Memory B cell (primary cell): Measurements from ENCODE around the gene RAPGEF5.

Experiments
- ATAC-seq: fragments of 150-1000 bp; cut with Tn5 transposase; 2 replicates; pipeline ENCODE4 v1.10.0; 2021; ENCODE audit warnings: low read depth, mild to moderate bottlenecking, moderate library complexity
- DNase-seq, 2 donors: peaks; one replicate each; pipeline ENCODE4 v3.0.0; 2022; ENCODE audit warnings: low spot score in 2 of 2
- H3K27ac Mint-ChIP-seq: one replicate; pipeline ENCODE4 v1.8.0; 2022; ENCODE audit warnings: mild to moderate bottlenecking, moderate library complexity, mixed read lengths
- H3K27me3 Mint-ChIP-seq: one replicate; pipeline ENCODE4 v1.8.0; 2022; ENCODE audit warnings: mixed read lengths
- H3K36me3 Mint-ChIP-seq: one replicate; pipeline ENCODE4 v1.8.0; 2022; ENCODE audit warnings: mild to moderate bottlenecking, mixed read lengths
- H3K4me1 Mint-ChIP-seq: one replicate; pipeline ENCODE4 v1.8.0; 2022; ENCODE audit warnings: mixed read lengths
- H3K4me3 Mint-ChIP-seq: one replicate; pipeline ENCODE4 v1.8.0; 2022; ENCODE audit warnings: mild to moderate bottlenecking, moderate library complexity, mixed read lengths
- H3K9me3 Mint-ChIP-seq: one replicate; pipeline ENCODE4 v1.8.0; 2022; ENCODE audit warnings: mixed read lengths

RAPGEF5 gene

GRCh38 chr7:22350466-22351328, 6.3 kb downstream of the RAPGEF5 start:
- H3K4me1 Mint-ChIP-seq: peaks cover 2% of the 10 kb centered on the region
- DNase-seq (no peak), ATAC-seq (no peak)
- H3K36me3 Mint-ChIP-seq: peaks cover 4% of the 10 kb centered on the region
- no peak overlapping the region for H3K4me3 Mint-ChIP-seq
- peaks cover 21% of the 10 kb centered on the region for H3K27me3 Mint-ChIP-seq
- H3K27ac Mint-ChIP-seq: no peak overlapping the region
- peaks cover 6% of the 10 kb centered on the region for H3K9me3 Mint-ChIP-seq

GRCh38 chr7:22348379-22348778, 8.6 kb downstream of the RAPGEF5 start:
- DNase-seq (no peak), ATAC-seq (no peak)
- Mint-ChIP-seq H3K4me1 (peaks cover 2% of the 10 kb centered on the region), H3K4me3 (no peak overlapping the region), H3K36me3 (peaks cover 4% of the 10 kb centered on the region), H3K27ac (no peak overlapping the region), H3K27me3 (peaks cover 10% of the 10 kb centered on the region), H3K9me3 (peaks cover 5% of the 10 kb centered on the region)

DNA sequence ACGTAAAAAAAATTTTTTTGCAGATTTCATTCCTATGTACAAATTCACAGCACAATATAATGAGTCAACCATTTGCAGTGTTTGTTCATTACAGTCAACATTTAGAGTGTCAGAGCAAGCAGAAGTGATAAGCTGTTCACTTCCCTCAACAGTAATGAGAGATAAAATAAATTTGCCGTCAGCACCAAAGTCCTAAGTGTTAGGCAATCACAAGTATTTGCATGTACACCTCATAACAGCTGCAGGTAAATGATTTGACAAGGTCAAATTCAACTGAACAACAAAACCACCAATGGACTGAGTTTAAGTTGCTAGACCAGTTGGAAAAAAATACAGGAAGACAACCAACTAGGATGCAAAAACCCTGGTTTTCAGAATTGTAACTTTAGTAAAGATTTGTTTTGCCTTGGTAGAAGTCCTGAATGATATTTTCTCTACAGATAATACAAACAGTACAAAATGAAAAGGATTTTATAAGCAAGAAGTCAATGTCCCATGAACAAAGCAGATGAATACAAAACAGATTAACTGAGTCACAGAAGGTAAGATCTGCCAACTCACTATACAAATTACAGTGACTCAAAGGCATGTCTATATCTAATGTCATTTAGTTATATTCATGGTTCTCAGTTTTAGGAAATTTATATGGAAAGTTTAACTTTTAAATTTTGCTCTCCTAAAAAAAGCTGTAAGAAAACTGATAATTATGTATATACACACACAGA, 10.4 kb downstream of the RAPGEF5 start:
- peaks cover 10% of the 10 kb centered on the region for H3K27me3 Mint-ChIP-seq
- DNase-seq (no peak), ATAC-seq (no peak)
- peaks cover 2% of the 10 kb centered on the region for H3K4me1 Mint-ChIP-seq
- H3K36me3 Mint-ChIP-seq: no peaks in the 10 kb centered on the region
- H3K27ac Mint-ChIP-seq: no peak overlapping the region
- no peak overlapping the region for H3K4me3 Mint-ChIP-seq
- no peaks in the 10 kb centered on the region for H3K9me3 Mint-ChIP-seq

DNA sequence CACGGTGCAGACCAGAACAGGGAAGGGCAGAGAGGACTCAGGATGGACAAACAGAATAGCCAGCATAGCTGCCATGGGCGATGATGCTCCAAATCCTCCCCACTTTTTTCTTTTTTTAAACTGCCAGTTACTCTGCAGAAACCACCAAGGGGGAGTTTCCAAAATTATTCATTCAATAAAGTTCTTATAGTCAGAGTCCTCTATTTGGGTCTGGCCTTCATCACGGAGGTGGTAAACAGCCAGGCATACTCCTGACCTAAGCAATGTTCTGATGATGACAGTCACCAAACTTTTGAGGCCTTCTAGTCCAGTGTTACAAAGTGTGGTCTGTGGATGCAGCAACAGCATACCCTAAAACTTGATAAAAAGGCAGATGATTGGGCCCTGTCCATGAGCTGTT, 12.3 kb downstream of the RAPGEF5 start:
- DNase-seq (no peak), ATAC-seq (no peak)
- Mint-ChIP-seq H3K9me3 (peaks cover 2% of the 10 kb centered on the region), H3K27ac (no peak overlapping the region), H3K27me3 (peaks cover 8% of the 10 kb centered on the region), H3K4me1 (no peaks in the 10 kb centered on the region), H3K36me3 (no peaks in the 10 kb centered on the region), H3K4me3 (no peak overlapping the region)

DNA sequence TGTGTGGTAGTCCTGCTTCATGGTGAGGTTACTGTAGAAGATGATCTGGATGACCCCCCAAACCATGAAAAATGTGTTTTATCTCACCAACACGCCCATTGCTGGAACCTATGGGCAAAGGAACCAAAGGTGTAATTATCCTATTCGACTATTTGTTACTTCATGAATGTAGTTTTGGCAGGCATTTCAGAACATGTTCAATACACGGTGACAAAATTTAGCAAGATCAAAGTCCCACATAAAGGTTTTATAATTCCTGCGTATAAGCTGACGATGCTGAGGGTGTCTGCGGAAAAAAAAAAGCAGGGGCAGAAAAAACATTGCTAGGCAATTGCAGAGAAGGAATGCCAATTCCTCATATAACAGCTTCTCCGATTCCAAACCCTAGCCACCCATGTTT, 13.3 kb downstream of the RAPGEF5 start:
- Mint-ChIP-seq H3K9me3 (peaks cover 2% of the 10 kb centered on the region), H3K4me1 (peaks cover 4% of the 10 kb centered on the region), H3K4me3 (no peak overlapping the region), H3K27ac (no peak overlapping the region), H3K36me3 (no peaks in the 10 kb centered on the region), H3K27me3 (peaks cover 10% of the 10 kb centered on the region)
- DNase-seq: no peak
- ATAC-seq: no peak

GRCh38 chr7:22343071-22343470, 13.9 kb downstream of the RAPGEF5 start:
- H3K4me1 Mint-ChIP-seq: peaks cover 4% of the 10 kb centered on the region
- H3K36me3 Mint-ChIP-seq: no peaks in the 10 kb centered on the region
- no peak overlapping the region for H3K27ac Mint-ChIP-seq
- no peak for DNase-seq
- H3K27me3 Mint-ChIP-seq: peaks cover 9% of the 10 kb centered on the region
- H3K4me3 Mint-ChIP-seq: no peak overlapping the region
- ATAC-seq: no peak
- H3K9me3 Mint-ChIP-seq: peaks cover 2% of the 10 kb centered on the region

GRCh38 chr7:22339725-22340390, 17.1 kb downstream of the RAPGEF5 start:
- Mint-ChIP-seq H3K27ac (no peak overlapping the region), H3K36me3 (no peaks in the 10 kb centered on the region), H3K4me3 (no peak overlapping the region), H3K4me1 (peaks cover 4% of the 10 kb centered on the region), H3K9me3 (peaks cover 2% of the 10 kb centered on the region), H3K27me3 (peaks cover 12% of the 10 kb centered on the region)
- DNase-seq: no peak
- peak; percentile 27 for ATAC-seq

DNA sequence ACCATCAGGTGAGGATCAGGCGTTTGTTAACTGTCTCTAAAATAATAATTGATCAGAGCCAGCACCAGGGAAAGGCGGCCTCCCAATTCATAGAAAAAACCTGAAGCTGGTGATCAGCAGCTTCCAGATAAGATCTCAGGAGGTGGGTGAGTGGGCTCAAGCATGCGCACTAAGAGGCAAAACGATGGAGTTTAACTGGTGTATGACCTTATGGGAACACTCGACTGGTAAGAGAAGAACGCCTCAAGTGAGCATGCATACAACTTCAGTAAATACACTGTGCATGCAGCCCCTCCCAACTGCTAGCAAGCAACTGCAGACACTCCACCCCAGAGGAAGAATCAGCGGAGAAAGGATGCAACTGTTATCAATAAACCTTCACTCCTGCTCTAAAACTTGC, 18.1 kb downstream of the RAPGEF5 start:
- H3K36me3 Mint-ChIP-seq: no peaks in the 10 kb centered on the region
- H3K27ac Mint-ChIP-seq: no peak overlapping the region
- ATAC-seq (no peak), DNase-seq (no peak)
- H3K9me3 Mint-ChIP-seq: peaks cover 2% of the 10 kb centered on the region
- H3K4me1 Mint-ChIP-seq: peaks cover 4% of the 10 kb centered on the region
- no peak overlapping the region for H3K4me3 Mint-ChIP-seq
- H3K27me3 Mint-ChIP-seq: peaks cover 9% of the 10 kb centered on the region

DNA sequence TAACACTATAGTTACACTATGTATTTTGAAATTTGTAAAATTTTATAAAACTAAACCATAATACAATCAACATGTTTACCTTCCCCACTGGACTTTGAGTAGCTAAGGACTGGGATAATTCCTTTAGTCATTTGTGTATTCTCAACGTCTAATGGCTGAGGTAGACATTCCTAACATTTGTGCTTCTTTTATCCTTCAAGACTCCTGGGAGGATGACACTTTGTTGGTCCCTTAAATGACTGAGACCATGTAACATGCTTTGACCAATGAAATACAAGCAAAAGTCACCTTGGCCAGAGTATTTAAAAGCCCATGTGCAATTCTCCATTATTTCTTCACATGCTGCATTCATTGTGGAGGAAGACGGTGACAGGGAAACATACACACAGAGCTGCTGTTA, 18.5 kb downstream of the RAPGEF5 start:
- no peak for ATAC-seq
- no peaks in the 10 kb centered on the region for H3K36me3 Mint-ChIP-seq
- H3K27me3 Mint-ChIP-seq: peaks cover 9% of the 10 kb centered on the region
- no peak overlapping the region for H3K4me3 Mint-ChIP-seq
- H3K27ac Mint-ChIP-seq: no peak overlapping the region
- peaks cover 4% of the 10 kb centered on the region for H3K4me1 Mint-ChIP-seq
- H3K9me3 Mint-ChIP-seq: peaks cover 2% of the 10 kb centered on the region
- no peak for DNase-seq

- no peaks in the 10 kb centered on the region for H3K9me3 Mint-ChIP-seq
- peaks cover 11% of the 10 kb centered on the region for H3K27me3 Mint-ChIP-seq
- DNase-seq (no peak), ATAC-seq (no peak)
- no peak overlapping the region for H3K27ac Mint-ChIP-seq
- H3K4me3 Mint-ChIP-seq: no peak overlapping the region
- H3K4me1 Mint-ChIP-seq: no peaks in the 10 kb centered on the region
- no peaks in the 10 kb centered on the region for H3K36me3 Mint-ChIP-seq
Measured at GRCh38 chr7:22333680-22334141, 23.2 kb downstream of the RAPGEF5 start.

- H3K4me1 Mint-ChIP-seq: no peaks in the 10 kb centered on the region
- H3K4me3 Mint-ChIP-seq: no peak overlapping the region
- H3K36me3 Mint-ChIP-seq: no peaks in the 10 kb centered on the region
- no peaks in the 10 kb centered on the region for H3K9me3 Mint-ChIP-seq
- peaks cover 9% of the 10 kb centered on the region for H3K27me3 Mint-ChIP-seq
- DNase-seq (no peak), ATAC-seq (no peak)
- H3K27ac Mint-ChIP-seq: no peak overlapping the region
Measured at GRCh38 chr7:22332461-22332870, 24.5 kb downstream of the RAPGEF5 start.

GRCh38 chr7:22331704-22332103, 25.2 kb downstream of the RAPGEF5 start:
- H3K36me3 Mint-ChIP-seq: no peaks in the 10 kb centered on the region
- no peak overlapping the region for H3K27ac Mint-ChIP-seq
- no peaks in the 10 kb centered on the region for H3K4me1 Mint-ChIP-seq
- H3K4me3 Mint-ChIP-seq: no peak overlapping the region
- no peak for DNase-seq
- no peaks in the 10 kb centered on the region for H3K9me3 Mint-ChIP-seq
- ATAC-seq: no peak
- H3K27me3 Mint-ChIP-seq: peaks cover 9% of the 10 kb centered on the region

DNA sequence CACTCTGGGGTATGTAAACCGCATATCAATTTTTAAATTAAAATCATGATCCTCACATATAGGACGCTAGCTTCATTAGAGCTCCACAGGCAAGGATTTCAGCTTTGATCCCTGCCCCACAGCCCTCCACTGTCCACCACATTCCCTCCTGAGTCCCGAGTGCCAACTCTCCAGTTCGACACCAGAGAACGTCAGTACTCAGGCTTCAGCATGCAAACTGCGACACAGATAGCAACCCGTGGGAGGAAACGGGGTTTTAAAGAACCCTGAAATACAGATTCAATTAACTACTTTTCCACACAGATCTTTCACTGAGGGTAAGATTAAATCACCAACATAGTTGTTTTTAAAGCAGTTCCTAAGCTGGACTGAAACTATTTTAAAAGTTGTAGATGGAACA, 26.1 kb downstream of the RAPGEF5 start:
- no peak for ATAC-seq
- no peaks in the 10 kb centered on the region for H3K4me1 Mint-ChIP-seq
- H3K27ac Mint-ChIP-seq: no peak overlapping the region
- H3K4me3 Mint-ChIP-seq: no peak overlapping the region
- H3K9me3 Mint-ChIP-seq: no peaks in the 10 kb centered on the region
- DNase-seq: no peak
- no peaks in the 10 kb centered on the region for H3K36me3 Mint-ChIP-seq
- H3K27me3 Mint-ChIP-seq: peaks cover 7% of the 10 kb centered on the region
